Measurements from ENCODE around the gene CENPC. TPM values are rescaled to one million over a fixed set of nuclear protein-coding genes. Genes with fewer than 3 reads are reported as not detected.

CENPC gene
- total and polyA plus RNA-seq, 12 donors: 2.3 to 12.9 (median 10.6) TPM

GRCh38 chr4:67522230-67522629 lies 23.1 kb downstream of the CENPC start:
- H3K4me3 ChIP-seq: no peak overlapping the region
- no peak for ATAC-seq
- no peak overlapping the region for H3K27ac ChIP-seq
- H3K27me3 ChIP-seq: no peaks in the 10 kb centered on the region
- peaks cover 0 to 41% (median 12%) of the 10 kb centered on the region in 9 donors for H3K36me3 ChIP-seq
- DNase-seq: no peak
- TF ChIP-seq, protein P1, sequence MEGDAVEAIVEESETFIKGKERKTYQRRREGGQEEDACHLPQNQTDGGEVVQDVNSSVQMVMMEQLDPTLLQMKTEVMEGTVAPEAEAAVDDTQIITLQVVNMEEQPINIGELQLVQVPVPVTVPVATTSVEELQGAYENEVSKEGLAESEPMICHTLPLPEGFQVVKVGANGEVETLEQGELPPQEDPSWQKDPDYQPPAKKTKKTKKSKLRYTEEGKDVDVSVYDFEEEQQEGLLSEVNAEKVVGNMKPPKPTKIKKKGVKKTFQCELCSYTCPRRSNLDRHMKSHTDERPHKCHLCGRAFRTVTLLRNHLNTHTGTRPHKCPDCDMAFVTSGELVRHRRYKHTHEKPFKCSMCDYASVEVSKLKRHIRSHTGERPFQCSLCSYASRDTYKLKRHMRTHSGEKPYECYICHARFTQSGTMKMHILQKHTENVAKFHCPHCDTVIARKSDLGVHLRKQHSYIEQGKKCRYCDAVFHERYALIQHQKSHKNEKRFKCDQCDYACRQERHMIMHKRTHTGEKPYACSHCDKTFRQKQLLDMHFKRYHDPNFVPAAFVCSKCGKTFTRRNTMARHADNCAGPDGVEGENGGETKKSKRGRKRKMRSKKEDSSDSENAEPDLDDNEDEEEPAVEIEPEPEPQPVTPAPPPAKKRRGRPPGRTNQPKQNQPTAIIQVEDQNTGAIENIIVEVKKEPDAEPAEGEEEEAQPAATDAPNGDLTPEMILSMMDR (IDR thresholded peaks at IDR 0.05): no peak
- peaks cover 0 to 18% (median 3%) of the 10 kb centered on the region in 9 donors for H3K4me1 ChIP-seq
- intact Hi-C loops (cut with DNase I): no loop called here
- no peaks in the 10 kb centered on the region for H3K9me3 ChIP-seq
- WGBS, 2 donors: 75 to 82% methylated on average over 2 of the region's 2 CpGs

DNA sequence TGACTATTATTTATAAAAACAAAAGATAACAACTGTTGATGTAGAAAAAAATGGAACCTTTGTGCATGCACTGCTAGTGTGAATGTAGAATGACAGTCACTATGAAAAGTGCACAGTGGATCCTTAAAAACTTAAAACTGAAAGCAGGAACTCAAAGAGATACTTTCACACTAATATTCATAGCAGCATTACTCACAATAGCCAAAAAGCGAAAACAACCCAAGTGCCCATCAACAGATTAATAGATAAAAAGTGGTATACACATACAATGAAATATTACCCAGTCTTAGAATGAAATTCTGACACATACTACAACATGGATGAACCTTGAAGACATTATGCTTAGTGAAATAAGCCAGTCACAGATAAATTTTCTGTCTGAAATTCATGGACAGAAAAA lies 23.8 kb downstream of the CENPC start:
- no peak overlapping the region for H3K27ac ChIP-seq
- ATAC-seq (no peak), DNase-seq (no peak)
- intact Hi-C loops (cut with DNase I): no loop called here
- TF ChIP-seq, protein P1 (IDR thresholded peaks at IDR 0.05): no peak
- H3K27me3 ChIP-seq: no peaks in the 10 kb centered on the region
- H3K9me3 ChIP-seq: no peaks in the 10 kb centered on the region
- H3K4me1 ChIP-seq: peaks cover 0 to 16% (median 3%) of the 10 kb centered on the region in 9 donors
- H3K4me3 ChIP-seq: no peak overlapping the region
- peaks cover 0 to 47% (median 12%) of the 10 kb centered on the region in 9 donors for H3K36me3 ChIP-seq
- 94 to 97% methylated on average over 1 of the region's 1 CpG for WGBS, 2 donors

- H3K9me3 ChIP-seq: no peaks in the 10 kb centered on the region
- TF ChIP-seq, protein P1 (IDR thresholded peaks at IDR 0.05): no peak
- ATAC-seq: no peak
- peaks cover 0 to 60% (median 12%) of the 10 kb centered on the region in 9 donors for H3K36me3 ChIP-seq
- H3K27me3 ChIP-seq: no peaks in the 10 kb centered on the region
- intact Hi-C loops (cut with DNase I): no loop called here
- 98 to 99% methylated on average over 5 of the region's 5 CpGs for whole genome bisulfite sequencing, 2 donors
- H3K4me1 ChIP-seq: peaks cover 0 to 15% (median 3%) of the 10 kb centered on the region in 9 donors
- no peak overlapping the region for H3K4me3 ChIP-seq
- H3K27ac ChIP-seq: no peak overlapping the region
- no peak for DNase-seq
Measured at GRCh38 chr4:67520141-67520540, 25.2 kb downstream of the CENPC start.

GRCh38 chr4:67512501-67512900 lies 32.8 kb downstream of the CENPC start:
- Histone ChIP-seq H3K27me3 (no peaks in the 10 kb centered on the region), H3K27ac (no peak overlapping the region), H3K4me3 (no peak overlapping the region), H3K9me3 (no peaks in the 10 kb centered on the region), H3K36me3 (peaks cover 0 to 93% (median 16%) of the 10 kb centered on the region in 9 donors), H3K4me1 (peaks cover 0 to 8% (median 0%) of the 10 kb centered on the region in 9 donors)
- 76 to 83% methylated on average over 3 of the region's 3 CpGs for WGBS, 2 donors
- DNase-seq (no peak), ATAC-seq (no peak)
- TF ChIP-seq, protein P1 (IDR thresholded peaks at IDR 0.05): no peak
- intact Hi-C loops (cut with DNase I): no loop called here

Data from heart right ventricle (tissue), 16 donors.